NCI-H524 (cell line): ENCODE data around the gene ARHGEF17.

Source experiments
- DNase-seq, 2 experiments: peaks; one replicate each; lab custom pipeline; 2025; lab: John Stamatoyannopoulos, UW

Gene ARHGEF17

DNA sequence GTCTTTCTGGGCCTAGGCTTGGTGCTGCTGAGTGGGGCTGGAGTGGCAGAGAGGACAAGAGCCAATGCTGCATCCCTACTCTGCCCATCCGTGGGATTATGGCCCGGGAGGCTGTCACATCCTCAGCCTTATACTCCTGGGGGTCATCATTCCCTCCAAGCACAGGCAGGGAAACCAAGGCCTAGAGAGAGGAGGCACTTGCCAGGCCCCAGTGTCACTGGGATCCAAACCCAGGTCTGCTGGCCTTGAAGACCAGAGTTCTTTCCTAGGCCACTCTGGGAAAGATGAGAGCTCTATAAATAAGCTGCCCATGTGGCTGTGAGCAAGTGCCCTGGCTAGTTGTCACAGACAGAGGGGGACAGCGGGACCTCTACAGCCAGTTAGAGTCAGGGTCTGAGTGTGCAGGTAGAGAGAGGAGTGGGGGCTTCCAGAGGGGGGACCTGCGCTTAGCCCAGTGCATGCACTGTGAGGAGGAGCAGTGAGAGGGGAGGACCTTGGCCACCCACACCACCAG is 72.9 kb downstream of the ARHGEF17 start:
- no peak for DNase-seq

DNA sequence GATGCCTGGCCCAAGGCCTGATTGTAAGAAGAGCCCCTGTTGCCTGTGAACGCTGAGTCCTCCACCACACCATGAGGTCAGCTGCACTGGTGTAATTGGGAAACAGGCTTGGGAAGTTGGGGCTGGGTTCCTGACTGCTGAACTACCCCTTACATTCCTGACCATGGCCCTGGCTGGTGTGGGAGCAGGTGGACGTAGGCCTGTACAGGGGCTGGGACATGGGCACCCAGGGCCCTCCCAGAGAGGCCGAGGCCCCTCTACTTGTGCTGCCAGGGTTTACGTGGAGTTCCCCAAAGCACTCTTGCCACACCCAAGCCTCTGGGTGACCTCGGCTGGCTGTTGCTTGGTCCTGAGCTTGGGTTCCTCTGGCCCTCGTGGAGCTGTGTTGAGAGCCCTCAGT is 73.5 kb downstream of the ARHGEF17 start:
- DNase-seq = no peak

DNA sequence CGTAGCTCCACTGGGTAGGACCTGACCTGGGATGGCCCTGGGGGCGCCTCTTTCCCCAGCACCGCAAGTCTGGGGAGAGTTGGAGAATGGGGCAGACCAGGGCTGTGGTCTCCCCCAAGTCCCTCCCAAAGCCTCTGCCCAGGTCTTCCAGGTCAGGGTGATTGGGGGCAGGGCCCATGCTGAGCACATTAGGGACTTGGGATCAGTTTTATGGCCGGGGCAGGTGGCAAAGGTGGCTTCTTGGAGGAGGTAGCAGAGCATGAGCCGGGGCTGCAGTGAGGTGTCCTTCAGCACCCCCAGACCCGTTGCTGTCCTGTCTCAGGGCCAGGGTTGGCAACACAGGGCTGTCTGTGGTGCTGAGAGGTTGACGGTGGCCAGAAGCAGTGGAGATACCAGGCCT is 74.1 kb downstream of the ARHGEF17 start:
- no peak for DNase-seq

DNA sequence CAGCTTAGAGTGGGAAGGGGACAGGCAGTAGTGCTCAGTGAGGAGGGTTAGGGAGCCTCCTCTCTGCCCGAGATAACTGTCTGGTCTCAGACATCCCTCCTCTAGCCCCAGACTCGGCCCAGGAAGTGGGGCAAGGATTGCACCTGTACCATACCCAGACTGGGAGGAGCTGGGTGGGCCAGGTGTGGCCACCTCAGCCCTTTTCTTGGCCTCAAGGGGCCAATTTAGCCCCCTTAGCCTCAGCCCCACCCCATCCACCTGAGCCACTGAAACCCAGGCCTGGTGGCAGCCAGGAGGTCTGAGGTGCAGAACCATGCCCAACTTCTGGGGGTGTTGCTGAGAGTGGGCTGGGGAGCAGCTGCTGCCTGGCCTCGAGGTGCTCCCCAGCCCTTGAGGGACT is 74.7 kb downstream of the ARHGEF17 start:
- no peak for DNase-seq

- DNase-seq = no peak
Measured at GRCh38 chr11:73383249-73384124, 75.4 kb downstream of the ARHGEF17 start.

GRCh38 chr11:73384125-73384441 is 76.0 kb downstream of the ARHGEF17 start:
- DNase-seq = no peak

GRCh38 chr11:73384531-73384871 is 76.4 kb downstream of the ARHGEF17 start:
- DNase-seq = no peak

GRCh38 chr11:73384872-73385689 is 77.0 kb downstream of the ARHGEF17 start:
- no peak for DNase-seq

DNA sequence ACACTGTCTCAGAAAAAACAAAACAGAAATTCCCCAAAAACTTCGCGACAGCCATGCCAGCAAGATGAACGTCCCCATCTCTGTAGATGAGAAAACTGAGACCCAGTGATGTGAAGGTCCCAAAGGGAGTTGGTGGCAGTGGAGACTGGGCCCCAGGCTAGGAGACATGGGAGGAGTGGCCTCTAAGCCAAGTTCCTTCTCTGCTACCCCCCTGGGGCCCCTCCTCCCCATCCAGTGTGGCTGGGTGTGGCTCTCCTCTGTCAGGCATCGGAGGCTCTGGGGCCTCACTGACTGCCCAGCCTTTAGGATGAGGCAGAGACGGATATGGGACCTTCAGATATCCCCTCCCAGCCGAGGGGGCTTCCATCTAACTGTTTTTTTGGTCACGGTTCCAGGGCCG is 77.9 kb downstream of the ARHGEF17 start:
- no peak for DNase-seq

DNA sequence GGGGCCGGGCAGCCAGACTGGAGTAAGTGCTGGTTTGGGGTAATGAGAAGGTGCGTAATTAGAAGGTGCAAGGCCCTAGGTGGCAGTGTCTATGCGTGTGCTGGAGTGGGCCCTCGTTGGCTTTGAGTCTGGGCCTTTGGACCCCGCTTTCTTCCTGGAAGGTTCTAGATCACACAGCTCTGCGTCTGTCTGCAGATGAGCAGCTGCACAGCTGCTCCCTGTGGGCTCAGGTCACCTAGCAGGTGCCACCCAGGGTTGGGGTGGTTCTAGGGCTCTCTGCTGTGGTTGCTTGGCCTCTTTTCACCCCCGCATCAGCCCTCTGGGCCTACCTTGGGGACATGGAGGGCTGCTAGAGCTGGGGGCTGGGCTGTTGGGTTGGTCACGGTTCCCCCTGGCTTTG is 78.5 kb downstream of the ARHGEF17 start:
- no peak for DNase-seq

DNA sequence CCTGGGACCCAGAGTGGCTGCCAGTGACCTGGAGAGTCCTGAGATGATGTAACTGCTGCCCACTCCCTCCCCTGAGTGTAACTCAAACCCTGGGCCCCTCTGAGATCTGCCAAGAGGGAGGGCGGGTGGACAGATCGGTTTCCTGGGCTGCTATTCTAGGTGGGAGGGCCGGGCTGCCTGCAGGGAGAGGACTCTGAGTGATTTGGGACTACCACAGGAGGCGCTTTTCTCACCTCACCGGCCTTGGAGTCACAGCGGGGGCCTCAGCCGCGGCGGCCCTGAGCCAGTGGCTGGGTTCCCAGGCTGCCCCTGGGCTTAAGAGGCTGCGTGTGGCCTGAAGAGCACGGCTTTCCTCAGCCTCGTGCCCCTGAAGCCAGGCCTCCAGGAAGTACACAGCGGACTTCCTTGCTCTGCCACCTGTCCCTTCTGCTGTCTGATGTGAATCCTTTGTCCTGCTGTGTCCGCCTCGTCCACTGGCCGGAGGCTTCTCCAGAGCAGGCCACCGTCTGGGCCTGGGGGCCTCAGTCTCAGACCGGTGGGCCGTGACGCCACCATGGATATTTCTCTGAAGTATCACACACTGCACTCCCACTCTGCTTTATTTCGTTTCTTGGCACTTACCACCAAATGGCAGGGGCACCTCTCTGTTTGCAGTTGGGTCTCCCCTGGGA is 79.7 kb downstream of the ARHGEF17 start:
- DNase-seq = no peak

DNA sequence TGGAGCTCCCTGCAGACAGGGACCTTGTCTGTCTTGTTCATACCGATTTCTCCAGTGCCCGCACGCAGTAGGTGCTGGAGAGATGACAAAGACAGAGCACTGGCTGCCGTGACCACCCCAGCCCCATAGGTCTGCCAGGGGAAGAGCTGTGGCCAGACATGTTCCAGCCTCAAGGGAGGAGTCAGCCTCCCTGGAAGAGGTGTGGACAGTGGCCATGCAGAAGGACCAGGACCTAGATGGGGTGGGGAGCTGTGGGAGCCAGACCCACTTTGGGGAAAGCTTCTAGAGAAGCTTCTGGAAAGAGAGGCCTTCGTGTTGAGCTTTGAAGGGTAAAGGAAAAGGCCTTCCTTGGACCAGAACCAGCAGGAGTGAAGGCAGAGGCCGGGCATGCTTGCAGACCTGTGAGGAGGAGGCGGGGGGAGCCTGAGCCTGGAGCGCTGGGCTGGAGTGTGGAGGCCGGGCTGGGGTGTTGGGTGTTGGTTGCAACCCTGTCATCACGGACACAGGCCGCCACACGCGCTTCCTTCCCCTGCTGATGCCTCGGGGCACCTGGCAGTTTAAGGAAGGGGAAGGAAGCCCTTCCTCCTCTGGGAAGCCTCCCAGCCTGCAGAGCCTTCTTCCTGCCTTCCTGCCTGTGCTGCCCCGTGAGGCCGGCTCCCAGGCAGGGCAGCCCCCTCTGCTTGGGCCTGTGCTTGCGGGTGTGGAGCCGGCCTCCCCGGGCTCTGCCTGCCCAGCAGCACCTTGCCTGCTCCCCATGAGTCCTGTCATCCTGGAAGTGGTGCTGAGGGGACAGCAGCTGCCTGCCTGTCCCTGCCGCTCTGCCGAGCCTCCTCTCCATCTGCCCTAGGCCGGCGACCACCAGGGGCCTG is 80.4 kb downstream of the ARHGEF17 start:
- no peak for DNase-seq

DNA sequence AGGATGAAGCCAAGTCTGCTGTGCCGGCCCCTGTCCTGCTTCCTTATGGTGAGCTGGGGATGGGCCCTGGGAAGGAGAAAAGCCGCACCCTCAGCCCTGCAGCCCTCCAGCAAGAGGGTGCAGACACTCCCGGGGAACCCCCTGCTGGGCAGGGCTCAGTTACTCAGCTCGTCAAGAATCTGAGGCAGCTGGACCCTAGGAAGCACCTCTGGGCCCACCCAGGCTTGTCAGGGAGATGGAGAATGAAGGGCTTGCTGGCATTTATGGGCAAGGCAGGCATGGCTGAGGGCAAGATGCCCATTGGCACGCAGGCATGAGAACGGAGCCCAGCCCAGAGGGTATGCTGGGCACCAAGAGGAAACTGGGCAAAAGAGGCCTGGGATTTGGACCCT is 81.1 kb downstream of the ARHGEF17 start:
- DNase-seq = no peak

GRCh38 chr11:73389916-73390315 is 81.8 kb downstream of the ARHGEF17 start:
- no peak for DNase-seq

- DNase-seq = no peak
Measured at GRCh38 chr11:73390601-73391565, 82.8 kb downstream of the ARHGEF17 start.

DNA sequence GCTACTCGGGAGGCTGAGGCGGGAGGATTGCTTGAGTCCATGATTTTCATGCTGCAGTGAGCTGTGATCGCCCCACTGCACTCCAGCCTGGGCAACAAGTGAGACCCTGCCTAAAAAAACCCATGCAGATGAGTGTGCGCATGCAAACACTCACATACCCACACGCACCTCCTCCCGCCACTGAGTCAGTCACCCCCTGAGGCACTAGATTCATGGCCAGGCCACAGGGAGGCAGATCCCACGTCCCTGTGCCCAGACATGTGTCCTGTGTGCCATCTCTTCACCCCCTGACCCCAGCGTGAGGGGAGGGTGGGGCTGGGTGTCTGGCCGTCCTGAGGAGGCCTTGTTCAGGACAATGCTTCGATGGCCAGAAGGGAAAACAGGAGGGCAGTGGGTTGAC is 83.6 kb downstream of the ARHGEF17 start:
- DNase-seq = no peak

DNA sequence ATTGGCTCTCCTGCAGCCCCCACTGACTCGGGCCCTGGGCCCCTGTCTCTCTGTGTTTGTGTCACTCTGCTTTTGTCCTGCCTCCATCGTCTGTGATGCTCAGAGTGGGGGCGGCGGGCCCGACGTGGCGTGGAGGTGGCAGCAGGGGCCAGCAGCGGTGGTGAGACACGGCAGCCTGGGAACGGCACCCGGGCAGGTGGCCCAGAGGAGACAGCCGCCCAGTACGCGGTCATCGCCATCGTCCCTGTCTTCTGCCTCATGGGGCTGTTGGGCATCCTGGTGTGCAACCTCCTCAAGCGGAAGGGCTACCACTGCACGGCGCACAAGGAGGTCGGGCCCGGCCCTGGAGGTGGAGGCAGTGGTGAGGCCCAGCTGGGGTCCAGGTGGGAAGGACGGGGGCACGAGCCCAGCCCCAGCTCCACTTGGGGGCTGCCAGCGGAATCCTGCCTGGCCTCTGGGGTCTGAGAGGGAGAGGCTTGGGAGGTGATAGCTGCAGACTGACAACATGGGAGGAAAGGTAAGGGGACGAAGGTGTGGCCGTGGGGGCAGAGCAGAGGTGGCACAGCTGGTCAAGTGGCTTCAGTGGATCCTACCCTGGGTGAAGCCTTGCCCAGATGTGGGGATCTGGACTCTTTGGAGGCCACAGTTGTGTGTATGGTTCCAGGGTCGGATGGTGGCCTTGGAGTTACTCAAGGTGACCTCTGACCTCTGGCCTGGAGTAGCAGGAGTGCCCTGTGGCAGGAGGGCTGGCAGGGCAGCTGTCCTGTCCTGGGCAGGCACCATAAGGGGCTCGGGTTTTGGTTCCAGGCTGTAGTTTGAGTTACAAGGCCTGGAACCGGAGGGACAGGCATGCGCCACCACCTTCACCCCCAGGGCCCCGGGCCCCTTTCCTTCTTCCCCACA is 84.3 kb downstream of the ARHGEF17 start:
- DNase-seq = no peak

GRCh38 chr11:73393011-73393380 is 84.9 kb downstream of the ARHGEF17 start:
- no peak for DNase-seq
